ENCODE results near the gene EGLN1.

EGLN1 gene

GRCh38 chr1:231401478-231401877 is 20.6 kb downstream of the EGLN1 start:
- H3K4me2 ChIP-seq (ENCODE audit: insufficient read depth, low read length), result no peak overlapping the region
- TF ChIP-seq CTCF (IDR thresholded peaks at IDR 0.05; ENCODE audit: borderline replicate concordance, extremely low read depth, low read length, poor library complexity, severe bottlenecking), result no peak
- TF ChIP-seq EZH2 (IDR thresholded peaks at IDR 0.05; ENCODE audit: borderline replicate concordance, low read depth, low read length, severe bottlenecking), result no peak
- peaks cover 85% of the 10 kb centered on the region for H3K79me2 ChIP-seq (ENCODE audit: insufficient read depth, low read length)

GRCh38 chr1:231397886-231398671 is 24.0 kb downstream of the EGLN1 start:
- Histone ChIP-seq H3K27me3 (ENCODE audit: insufficient read depth, low read length, poor library complexity) (no peaks in the 10 kb centered on the region), H3K9ac (ENCODE audit: low read depth, low read length) (no peak overlapping the region), H3K36me3 (ENCODE audit: insufficient read depth, low read length) (peaks cover 9% of the 10 kb centered on the region; the same call in 1 of the 2 replicates), H4K20me1 (ENCODE audit: insufficient read depth, low read length) (peaks cover 25% of the 10 kb centered on the region), H3K9me3 (ENCODE audit: insufficient read depth, low read length, severe bottlenecking) (no peaks in the 10 kb centered on the region), H3K4me1 (ENCODE audit: insufficient read depth, low read length) (no peaks in the 10 kb centered on the region), H3K79me2 (ENCODE audit: insufficient read depth, low read length) (peaks cover 80% of the 10 kb centered on the region), H3K27ac (ENCODE audit: low read length) (no peak overlapping the region), H3K4me2 (ENCODE audit: insufficient read depth, low read length) (no peak overlapping the region), H3K4me3 (ENCODE audit: low read depth in 1 of 2, low read length in 2 of 2) (no peak overlapping the region), H2AFZ (ENCODE audit: low read depth, low read length) (no peak overlapping the region)
- TF ChIP-seq EZH2 (IDR thresholded peaks at IDR 0.05; ENCODE audit: borderline replicate concordance, low read depth, low read length, severe bottlenecking), result no peak
- no peak for ATAC-seq (ENCODE audit: insufficient read depth, low read depth)
- no peak for DNase-seq

More at GRCh38 chr1:231401478-231401877, 20.6 kb downstream of the EGLN1 start:
- Histone ChIP-seq H3K9me3 (ENCODE audit: insufficient read depth, low read length, severe bottlenecking) (no peaks in the 10 kb centered on the region), H3K9ac (ENCODE audit: low read depth, low read length) (no peak overlapping the region), H4K20me1 (ENCODE audit: insufficient read depth, low read length) (peaks cover 19% of the 10 kb centered on the region), H3K4me1 (ENCODE audit: insufficient read depth, low read length) (no peaks in the 10 kb centered on the region), H3K27ac (ENCODE audit: low read length) (no peak overlapping the region), H3K27me3 (ENCODE audit: insufficient read depth, low read length, poor library complexity) (no peaks in the 10 kb centered on the region), H3K4me3 (ENCODE audit: low read depth in 1 of 2, low read length in 2 of 2) (no peak overlapping the region), H3K36me3 (ENCODE audit: insufficient read depth, low read length) (peaks cover 11% of the 10 kb centered on the region; the same call in 1 of the 2 replicates), H2AFZ (ENCODE audit: low read depth, low read length) (no peak overlapping the region)
- DNase-seq (no peak), ATAC-seq (ENCODE audit: insufficient read depth, low read depth) (no peak)

- Histone ChIP-seq H3K27ac (ENCODE audit: low read length) (no peak overlapping the region), H4K20me1 (ENCODE audit: insufficient read depth, low read length) (peaks cover 31% of the 10 kb centered on the region)
These were observed 25.4 kb downstream of the EGLN1 start for GRCh38 chr1:231396643-231397042.

More at GRCh38 chr1:231396643-231397042, 25.4 kb downstream of the EGLN1 start:
- ATAC-seq (ENCODE audit: insufficient read depth, low read depth), result no peak
- H3K4me3 ChIP-seq (ENCODE audit: low read depth in 1 of 2, low read length in 2 of 2), result no peak overlapping the region
- DNase-seq, result no peak
- TF ChIP-seq CTCF (IDR thresholded peaks at IDR 0.05; ENCODE audit: borderline replicate concordance, extremely low read depth, low read length, poor library complexity, severe bottlenecking) (no peak), EZH2 (IDR thresholded peaks at IDR 0.05; ENCODE audit: borderline replicate concordance, low read depth, low read length, severe bottlenecking) (no peak)
- H3K9me3 ChIP-seq (ENCODE audit: insufficient read depth, low read length, severe bottlenecking), result no peaks in the 10 kb centered on the region
- H3K4me2 ChIP-seq (ENCODE audit: insufficient read depth, low read length), result no peak overlapping the region
- H3K36me3 ChIP-seq (ENCODE audit: insufficient read depth, low read length), result peaks cover 9% of the 10 kb centered on the region; the same call in 1 of the 2 replicates
- peaks cover 82% of the 10 kb centered on the region for H3K79me2 ChIP-seq (ENCODE audit: insufficient read depth, low read length)
- no peaks in the 10 kb centered on the region for H3K4me1 ChIP-seq (ENCODE audit: insufficient read depth, low read length)
- no peaks in the 10 kb centered on the region for H3K27me3 ChIP-seq (ENCODE audit: insufficient read depth, low read length, poor library complexity)
- no peak overlapping the region for H3K9ac ChIP-seq (ENCODE audit: low read depth, low read length)
- H2AFZ ChIP-seq (ENCODE audit: low read depth, low read length), result no peak overlapping the region

All from DND-41 (cell line).